CD4-positive, alpha-beta T cell treated with Interleukin-17A for 4 hours (primary cell): ENCODE results near the gene KRTAP5-6.

Source experiments
- DNase-seq: peaks from one replicate; pipeline ENCODE4 v3.0.0-alpha.2; 2020; ENCODE audit warnings: mixed read lengths

Gene KRTAP5-6

DNA sequence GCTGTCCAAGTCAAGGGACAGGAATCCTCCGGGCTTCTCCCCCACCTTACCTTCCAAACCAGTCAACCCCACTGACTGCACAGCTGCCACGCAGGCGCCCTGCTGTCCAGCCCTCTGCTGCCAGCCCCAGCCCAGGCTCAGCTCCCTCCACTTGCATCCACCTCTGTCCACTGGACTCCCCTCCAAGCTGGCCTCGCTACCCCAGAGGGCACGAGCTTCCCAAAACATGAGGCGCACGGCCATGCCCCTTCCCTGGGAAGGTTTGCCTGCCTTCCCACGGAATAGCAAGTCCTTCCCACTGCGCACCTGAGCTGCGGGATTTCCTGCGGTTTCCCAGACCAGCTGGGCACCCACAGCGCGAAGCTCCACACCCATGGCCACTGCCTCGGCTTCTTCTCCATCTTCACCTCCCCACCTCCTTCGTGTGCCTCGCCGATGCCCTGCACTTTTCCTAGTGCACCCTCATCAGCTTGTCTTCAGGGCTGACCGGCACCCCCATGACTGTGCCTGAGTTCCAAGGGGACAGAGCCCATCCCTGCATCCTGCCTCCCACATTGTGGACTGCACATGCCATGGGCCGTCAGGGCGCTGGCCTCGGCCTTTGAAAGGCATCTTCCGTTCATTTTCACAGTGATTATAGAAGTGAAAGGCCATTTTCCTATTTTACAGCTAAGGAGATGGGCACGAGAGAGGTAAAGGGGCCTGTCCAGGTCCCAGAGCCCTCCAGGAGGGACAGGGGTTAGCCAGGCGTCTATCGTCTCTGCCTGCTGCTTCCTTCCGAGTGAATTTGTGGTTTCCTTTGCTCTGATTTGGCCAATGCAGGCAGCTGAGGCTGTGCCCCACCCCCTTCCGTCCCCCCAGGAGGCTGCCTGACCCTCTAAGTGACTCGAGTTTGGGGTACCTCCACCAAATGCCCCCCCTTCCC, 37.0 kb downstream of the KRTAP5-6 start:
- DNase-seq: no peak

DNA sequence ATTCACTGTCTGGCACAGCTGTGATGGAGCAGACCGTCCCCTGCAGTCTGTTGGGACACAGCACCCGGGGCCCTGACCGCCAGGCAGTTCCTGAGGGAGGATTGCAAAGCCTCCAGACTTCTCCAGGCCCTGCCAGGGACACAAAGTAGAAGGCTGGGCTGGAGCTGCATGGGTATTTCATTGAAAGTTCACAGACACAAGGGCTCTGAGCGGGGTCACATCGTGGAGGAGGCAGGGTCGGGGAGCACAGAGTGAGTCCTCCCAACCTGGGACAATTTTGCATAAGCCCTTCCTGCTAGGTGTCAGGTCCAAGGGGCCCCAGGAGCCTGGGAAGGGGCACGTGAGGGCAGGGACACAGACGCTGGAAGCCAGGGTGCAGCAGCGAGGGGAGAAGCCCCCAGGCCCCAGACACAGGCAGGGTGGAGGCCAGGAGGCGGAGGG, 37.7 kb downstream of the KRTAP5-6 start:
- no peak for DNase-seq

DNA sequence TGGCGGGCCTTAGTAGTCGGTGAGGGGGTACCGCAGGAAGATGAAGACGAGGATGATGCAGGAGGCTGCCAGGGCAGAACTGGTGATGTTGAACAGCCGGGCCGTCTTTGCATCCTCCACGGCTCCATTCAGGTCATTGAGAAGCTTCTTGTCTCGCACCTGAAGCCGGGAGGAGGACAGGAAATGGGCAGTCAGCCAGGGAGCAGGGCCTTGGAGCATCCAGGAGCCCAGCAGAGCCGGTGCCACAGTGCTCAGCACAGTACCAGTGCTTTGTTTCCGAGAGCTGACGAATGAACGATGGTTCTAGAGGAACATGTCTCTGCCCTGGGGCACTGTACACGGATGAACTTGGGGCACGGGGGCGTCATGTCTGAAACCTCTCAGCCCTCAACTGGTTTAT, 38.3 kb downstream of the KRTAP5-6 start:
- DNase-seq: no peak

DNA sequence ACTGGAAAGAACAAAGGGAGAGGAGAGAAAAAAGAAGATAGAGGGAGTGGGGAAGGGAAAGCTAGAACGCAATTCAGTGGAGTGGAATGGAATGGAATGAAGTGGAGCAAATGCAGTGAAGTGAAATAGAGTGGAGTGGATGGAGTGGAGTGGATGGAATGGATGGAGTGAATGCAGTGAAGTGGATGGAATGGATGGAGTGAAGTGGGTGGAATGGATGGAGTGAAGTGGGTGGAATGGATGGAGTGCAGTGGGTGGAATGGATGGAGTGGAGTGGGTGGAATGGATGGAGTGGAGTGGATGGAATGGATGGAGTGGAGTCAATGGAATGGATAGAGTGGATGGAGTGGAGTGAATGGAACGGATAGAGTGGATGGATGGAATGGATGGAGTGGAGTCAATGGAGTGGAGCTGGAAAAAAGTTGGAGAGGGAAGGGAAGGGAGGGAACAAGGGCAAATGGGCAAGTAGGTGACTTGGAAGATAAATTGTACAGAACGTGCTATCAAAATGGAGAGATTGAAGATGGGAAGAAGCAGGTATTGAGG, 39.5 kb downstream of the KRTAP5-6 start:
- no peak for DNase-seq

DNA sequence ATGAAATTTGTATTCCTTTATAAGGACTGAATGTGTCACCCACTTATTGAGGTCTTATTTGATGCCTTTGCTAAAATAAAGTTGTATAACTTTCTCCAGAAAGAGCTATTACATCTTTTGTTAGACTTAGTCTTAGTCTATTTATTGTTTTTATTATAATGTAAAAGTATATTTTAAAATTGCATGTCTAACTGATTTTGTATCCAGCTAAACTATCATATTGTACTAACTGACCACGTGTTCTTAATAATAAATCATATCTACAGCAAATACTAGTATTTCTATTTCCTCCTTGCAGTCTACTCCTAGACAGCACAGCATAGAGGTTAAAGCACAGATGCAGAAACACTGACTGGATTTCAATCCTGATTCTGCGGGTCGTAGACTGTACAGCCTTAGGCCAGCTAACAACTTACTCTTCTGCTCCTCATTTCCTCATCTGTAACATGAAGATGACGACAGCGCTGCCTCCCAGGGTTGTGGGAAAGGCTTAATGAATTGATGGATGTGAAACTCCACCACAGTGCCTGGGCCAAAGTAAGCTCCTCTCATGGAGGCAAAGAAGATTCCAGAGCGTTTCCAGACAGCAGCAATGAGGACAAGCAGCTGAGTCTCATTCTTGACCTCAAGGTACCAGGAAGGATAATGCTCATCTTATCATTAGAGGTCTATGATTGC, 40.2 kb downstream of the KRTAP5-6 start:
- DNase-seq: no peak

DNA sequence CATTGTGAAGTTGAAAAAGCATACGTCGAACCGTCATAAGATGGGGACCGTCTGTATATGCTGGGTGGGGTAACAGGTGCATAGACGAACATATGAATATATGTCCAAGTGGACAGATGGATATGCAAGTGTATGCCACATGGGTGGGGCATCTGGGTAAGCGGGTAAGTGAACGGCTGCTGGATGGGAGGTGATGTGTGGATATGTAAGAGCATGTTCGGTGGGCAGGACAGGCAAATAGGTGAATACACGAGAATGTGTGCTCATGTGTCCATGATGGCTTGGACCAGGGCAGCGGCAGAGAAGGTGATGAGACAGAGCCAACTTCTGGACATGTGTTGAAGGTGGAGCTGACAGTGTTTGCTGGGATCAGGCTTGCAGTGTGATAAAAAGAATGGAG, 41.4 kb downstream of the KRTAP5-6 start:
- no peak for DNase-seq

DNA sequence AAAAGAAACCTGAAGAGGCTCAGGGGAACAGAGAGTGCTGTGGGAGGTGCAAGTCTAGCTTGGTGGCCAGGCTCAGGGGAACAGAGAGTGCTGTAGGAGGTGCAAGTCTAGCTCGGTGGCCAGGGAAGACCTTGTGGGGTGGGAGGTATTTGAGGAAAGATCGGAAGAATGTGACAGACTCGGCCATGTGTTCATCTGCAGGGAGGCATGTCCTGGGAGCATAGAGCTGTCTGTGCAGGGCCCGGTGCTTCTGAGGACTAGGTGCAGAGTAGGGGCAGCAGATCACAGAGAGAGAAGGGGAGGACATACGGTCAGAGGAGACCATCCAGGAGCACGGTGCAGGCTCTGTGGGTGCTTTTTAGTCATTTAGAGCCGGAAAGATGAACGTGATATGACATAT, 42.6 kb downstream of the KRTAP5-6 start:
- DNase-seq: no peak

DNA sequence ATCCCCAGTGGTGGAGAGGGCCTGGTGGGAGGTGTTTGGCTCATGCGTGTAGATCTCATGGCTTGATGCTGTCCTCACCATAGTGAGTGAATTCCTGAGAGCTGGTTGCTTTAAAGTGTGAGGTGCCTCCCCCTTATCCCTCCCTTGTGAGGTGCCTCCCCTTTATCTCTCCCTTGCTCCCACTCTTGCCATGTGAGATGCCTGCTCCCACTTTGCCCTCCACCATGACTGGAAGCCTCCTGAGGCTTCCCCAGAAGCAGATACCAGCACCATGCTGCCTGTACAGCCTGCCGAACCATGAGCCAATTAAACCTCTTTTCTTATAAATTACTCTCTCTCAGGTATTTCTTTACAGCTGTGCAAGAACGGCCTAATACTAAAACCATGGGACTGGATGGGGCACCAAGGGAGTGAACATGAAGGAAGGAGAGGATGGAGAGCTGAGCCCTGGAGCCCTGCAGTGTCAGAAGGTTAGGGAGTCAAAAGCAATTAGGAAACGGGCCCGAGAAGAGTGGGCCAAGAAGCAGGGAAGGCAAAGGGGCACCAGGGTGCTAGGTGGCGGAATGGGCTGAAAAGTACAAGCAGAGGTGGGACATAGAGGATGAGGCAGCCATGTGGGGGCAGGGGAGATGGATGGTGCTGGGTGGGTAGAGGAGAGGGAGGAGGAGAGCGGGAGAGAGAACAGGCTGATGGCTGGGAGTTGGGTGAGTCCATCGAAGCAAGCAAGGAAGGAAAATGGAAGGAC, 44.0 kb downstream of the KRTAP5-6 start:
- DNase-seq: no peak

DNA sequence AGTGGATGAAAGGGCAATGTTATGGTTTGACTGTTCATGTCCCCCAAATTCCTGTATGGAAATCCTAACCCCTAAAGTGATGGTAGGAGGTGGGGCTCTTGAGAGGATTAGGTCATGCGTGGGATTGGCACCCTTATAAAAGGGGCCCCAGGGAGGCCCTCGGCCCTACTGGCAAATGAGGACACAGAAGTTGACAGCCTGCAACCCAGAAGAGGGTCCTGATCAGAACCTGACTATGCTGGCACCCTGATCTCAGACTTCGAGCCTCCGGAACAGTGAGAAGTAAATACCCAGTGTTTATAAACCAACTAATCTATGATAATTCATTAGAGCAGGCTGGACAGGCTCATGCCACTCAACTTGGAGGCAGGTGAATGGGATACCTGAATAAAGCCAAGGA, 44.7 kb downstream of the KRTAP5-6 start:
- no peak for DNase-seq

DNA sequence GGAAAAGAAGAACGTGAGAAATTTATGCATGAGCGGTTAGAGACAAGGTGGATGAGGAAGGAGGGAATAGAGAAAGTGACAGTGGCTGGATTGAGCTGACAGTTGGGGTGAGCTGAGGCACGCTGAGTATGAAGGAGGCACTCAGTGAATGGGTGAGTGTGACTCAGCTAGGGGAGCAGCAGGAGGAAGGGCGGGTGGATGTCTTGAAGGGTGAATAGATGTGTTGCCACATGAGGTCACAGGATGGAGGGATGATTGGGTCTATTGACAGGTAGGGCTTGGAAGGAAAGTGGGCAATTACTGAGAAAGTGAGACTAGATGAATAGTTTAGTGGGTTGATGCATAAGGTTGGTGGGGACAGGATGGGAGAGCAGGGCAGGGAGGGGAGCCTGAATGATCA, 45.4 kb downstream of the KRTAP5-6 start:
- DNase-seq: no peak

DNA sequence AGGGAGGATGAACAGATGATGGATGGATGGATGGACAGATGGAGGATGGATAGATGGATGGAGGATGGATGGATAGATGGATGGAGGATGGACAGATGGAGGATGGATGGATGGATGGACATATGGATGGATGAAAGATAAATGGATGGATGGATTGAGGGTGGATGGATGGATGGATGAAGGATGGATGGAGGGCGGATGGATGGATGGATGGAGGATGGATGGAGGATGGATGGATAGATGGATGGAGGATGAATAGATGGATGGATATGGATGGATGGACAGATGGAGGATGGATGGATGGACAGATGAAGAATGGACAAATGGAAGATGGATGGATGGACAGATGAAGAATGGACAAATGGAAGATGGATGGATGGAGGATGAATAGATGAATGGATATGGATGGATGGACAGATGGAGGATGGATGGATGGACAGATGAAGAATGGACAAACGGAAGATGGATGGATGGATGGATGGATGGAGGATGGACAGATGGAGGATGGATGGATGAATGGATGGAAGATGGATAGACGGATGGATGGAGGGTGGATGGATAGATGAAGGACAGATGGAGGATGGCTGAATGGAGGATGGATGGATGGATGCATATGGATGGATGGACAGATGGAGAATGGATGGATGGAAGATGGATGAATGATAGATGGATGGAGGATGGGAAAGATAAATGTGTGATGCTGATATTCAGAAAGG, 46.0 kb downstream of the KRTAP5-6 start:
- DNase-seq: no peak

DNA sequence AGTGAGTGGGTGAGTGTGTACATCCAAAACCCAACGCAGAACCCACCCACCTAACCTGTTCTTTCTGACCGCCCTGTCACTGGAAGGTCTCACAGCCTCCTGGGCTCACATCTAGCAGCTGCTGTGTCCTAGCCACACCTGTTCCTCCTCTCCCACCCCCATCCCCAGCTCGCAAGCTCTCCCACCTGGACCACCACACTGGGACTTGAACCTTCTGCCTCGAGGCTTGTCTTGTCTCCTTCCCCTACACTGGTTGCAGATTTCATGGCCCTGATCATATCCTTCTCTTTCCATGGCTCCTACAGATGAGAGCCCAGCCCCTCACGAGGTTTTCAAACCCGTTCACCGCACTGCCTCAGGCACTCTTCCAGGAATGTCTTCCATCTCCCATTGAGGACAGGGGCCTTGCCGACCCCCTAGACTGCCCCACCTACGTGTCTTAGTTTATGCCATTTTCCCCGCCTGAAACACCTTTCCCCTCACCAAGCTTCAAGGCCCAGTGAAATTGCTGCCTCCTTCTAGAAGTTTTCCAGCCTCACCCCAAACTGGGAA, 46.7 kb downstream of the KRTAP5-6 start:
- no peak for DNase-seq

DNA sequence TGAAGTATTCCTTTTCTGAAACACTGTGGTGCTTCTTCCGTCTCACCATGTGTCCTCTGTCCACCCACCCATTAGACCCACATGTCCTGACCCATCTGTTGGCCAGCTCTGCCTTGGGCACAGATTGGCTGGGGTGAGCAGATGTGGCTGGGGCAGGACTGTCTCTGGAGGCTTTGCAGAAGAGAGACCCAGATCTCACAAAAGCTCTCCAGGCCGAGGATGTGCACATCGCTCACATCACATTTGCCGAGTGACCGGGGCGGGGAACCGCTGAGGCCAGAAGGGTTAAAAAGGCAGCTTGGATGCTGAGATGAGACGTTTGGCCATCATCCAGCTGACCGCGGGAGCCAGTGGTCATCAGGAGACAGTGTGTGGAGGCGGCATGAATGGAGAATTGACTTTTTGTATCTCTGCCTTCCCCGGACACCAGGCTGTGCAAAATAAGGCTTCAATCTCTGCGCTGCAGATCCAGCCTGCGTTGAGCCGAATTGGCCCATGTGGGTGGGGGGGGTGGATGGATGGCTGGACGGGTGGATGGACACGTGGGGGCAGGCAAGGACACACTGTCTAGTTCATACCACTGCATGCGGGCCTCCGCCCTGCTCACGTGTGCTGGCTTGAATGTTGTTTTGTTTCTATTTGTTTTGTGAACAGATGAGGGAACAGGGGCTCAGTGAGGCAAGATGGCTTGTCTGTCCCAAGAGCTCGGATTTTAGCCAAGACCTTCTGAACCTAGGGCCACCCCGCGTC, 47.3 kb downstream of the KRTAP5-6 start:
- no peak for DNase-seq

DNA sequence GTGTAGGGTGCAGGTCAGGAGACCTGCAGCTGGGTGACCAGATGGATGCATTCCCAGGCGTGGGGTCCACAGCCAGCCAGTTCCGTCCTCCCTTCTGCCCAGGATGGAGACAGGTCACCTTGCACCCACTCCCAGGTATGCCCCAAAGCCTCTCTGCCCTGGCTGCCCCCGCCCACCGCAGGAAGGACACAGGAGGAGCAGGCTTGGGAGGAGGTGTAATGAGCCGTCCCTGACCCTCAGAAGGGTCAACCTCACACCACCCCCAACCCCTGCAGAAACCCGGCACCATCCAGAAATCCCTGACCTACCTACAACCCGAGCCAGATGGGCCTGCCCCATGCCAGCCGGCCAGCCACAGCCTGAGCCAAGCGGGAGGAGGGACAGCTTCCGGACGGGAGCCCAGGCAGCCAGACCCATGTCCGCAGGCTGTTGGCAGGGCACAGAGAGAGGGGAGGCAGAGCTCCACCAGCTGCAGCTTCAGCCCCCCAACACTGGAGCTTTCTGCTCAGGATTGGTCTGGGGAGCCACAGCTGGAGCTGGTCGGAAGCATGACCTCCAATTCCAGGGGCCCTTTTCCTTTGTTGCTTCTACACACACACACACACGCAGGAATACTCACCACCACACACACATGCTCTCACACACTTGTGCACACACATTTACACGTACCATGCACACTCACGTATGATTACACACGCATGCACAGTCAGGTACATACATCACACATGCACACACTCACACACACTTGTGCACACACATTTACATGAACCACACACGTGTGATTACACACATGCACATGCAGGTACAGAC, 48.1 kb downstream of the KRTAP5-6 start:
- DNase-seq: no peak

DNA sequence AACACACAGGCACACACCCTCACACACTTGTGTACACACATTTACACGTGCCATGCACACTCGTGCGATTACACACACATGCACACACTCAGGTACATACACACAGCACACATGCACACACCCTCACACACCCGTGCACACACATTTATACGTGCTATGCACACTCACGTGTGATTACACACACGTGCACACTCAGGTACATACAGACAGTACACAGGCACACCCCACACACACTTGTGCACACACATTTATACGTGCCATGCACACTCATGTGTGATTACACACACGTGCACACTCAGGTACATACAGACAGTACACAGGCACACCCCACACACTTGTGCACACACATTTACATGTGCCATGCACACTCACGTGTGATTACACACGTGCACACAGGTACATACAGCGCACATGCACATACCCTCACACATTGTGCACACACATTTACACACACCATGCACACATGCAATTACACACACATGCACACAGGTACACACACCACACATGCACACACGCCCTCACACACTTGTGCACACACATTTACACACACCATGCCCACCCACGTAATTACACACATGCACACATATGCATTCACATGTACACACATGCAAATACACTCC, 48.8 kb downstream of the KRTAP5-6 start:
- no peak for DNase-seq

DNA sequence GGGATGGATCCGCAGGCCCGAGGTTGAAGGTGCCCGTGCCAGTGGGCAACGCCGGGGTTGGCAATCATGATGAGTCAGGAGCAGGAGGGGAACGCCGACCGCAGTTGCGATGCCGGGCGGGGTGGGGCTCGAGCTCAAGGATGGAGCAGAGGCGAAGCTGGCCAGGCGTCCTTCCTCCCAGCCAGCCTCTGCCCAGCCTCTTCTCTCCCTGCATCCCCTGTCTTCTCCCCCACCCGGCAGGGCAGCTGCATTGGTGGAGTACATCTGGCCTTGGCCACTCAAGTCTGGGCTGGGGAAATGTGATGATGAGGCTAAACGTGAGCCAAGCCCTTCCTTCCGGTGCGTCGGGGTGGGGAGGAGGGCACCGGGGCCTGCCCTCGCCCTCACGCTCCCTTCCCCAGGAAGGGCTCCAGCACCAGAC, 49.5 kb downstream of the KRTAP5-6 start:
- DNase-seq: no peak

DNA sequence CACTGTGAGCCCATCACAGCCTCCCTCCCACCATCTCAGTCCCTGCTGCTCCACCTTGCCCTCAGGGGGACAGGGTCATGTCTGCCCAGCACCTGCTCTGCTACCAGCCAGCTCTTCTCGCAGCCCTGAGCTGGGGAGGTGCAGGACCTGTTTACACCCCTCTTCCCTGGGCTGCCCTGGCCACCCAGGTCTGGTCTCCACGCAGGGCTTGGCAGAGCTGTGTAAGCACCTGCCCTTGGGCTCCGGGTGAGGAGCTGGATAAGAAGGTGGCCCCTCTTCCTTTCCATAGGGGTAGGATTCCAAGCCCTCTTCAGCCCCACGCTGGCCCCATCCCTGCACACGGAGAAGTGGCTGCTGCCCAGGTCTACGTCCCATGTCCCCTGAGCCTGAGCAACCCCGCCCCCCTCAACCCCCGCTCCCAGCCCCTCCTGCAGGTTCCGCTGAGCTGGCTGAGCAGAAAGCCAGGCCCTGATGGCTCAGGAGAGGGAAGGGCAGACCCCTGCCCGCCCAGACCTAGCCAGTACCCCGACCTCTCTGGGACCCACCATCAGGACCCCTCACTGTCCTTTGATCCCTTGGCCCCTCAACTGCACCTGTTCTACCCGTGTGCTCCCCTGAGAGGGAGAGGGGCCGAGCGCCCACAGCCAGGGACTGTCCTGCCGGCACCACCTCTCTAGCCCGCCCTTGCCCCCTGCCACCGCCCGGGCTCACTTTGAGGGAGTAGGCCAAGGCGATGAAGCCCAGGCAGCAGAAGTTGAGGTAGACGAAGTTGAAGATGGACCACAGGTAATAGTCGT, 50.2 kb downstream of the KRTAP5-6 start:
- no peak for DNase-seq
